Upper lobe of left lung (tissue), 6 donors: ENCODE results near the gene PUM2. TPM values are rescaled to one million over a fixed set of nuclear protein-coding genes. Genes with fewer than 3 reads are reported as not detected.
A peak's percentile ranks its signal among the peaks of the same experiment; 100 is the strongest.

ENCODE experiments used
- ATAC-seq, 2 donors: fragments of 200-7000 bp; cut with Tn5 transposase; one replicate each; pipeline ENCODE4 v1.9.1; 2022; ENCODE audit warnings: mild to moderate bottlenecking in 2 of 2, moderate library complexity in 2 of 2; ENCODE audit not compliant: low FRiP score in 2 of 2
- DNase-seq, 2 donors: peaks; one replicate each; pipeline ENCODE4 v3.0.0-alpha.2; 2019 to 2020
- H3K27ac ChIP-seq, 4 donors: fragments of 200-600 bp; sonication (generic); one replicate each; pipeline ENCODE4 v1.5.1; 2016 to 2019
- H3K27me3 ChIP-seq, 4 donors: fragments of 200-600 bp; sonication (generic); one replicate each; pipeline ENCODE4 v1.5.1; 2017 to 2019
- H3K36me3 ChIP-seq, 4 donors: fragments of 200-600 bp; sonication (generic); one replicate each; pipeline ENCODE4 v1.5.1; 2016 to 2019
- H3K4me1 ChIP-seq, 4 donors: fragments of 200-600 bp; sonication (generic); one replicate each; pipeline ENCODE4 v1.5.1; 2018 to 2019
- H3K4me3 ChIP-seq, 4 donors: fragments of 200-600 bp; sonication (generic); one replicate each; pipeline ENCODE4 v1.5.1; 2017 to 2019; ENCODE audit warnings: mild to moderate bottlenecking in 2 of 4, moderate library complexity in 1 of 4
- H3K9me3 ChIP-seq, 4 donors: fragments of 200-600 bp; sonication (generic); one replicate each; pipeline ENCODE4 v1.5.1; 2018 to 2019
- EP300 ChIP-seq, 4 donors: sonication (generic); formaldehyde crosslinking; IDR thresholded peaks; one replicate each; pipeline ENCODE4 v1.5.1; 2017; ENCODE audit warnings: antibody characterized with exemption in 4 of 4, control low read depth in 2 of 4
- POLR2A ChIP-seq, 4 donors: fragments of 450-650 bp; IDR thresholded peaks; one replicate each; pipeline ENCODE4 v1.5.1; 2016 to 2017; ENCODE audit warnings: antibody characterized with exemption in 4 of 4, mild to moderate bottlenecking in 2 of 4
- POLR2AphosphoS5 ChIP-seq, 2 donors: sonication (generic); formaldehyde crosslinking; IDR thresholded peaks; one replicate each; pipeline ENCODE4 v1.5.1; 2017; ENCODE audit warnings: antibody characterized with exemption in 2 of 2
- WGBS, 2 donors: methylation state at CpG; one replicate each; pipeline ENCODE4 v1.1.5; 2017 to 2018; 5-methylcytosine and 5-hydroxymethylcytosine counted together
- total RNA-seq, 6 donors: library from RNA; depleted of rRNA in 4 of 6; stranded (reverse); fragments of >200 nt in 4 of 6; gene quantifications; one replicate each; pipeline versions ENCODE4 v1.1.0 to v1.2.1, GENCODE V29; 2016 to 2021
- TF ChIP-seq, protein P1 (sequence below), 6 experiments: fragments of 450-650 bp in 4 of 6; fragments of 200-600 bp in 2 of 6; sonication (generic) in 2 of 6; IDR thresholded peaks; one replicate each; pipeline ENCODE4 v1.5.1; 2016 to 2019; ENCODE audit warnings: antibody characterized with exemption in 6 of 6
- donor health status: DM: no; HTN: no; CAD: no; lungs with moderate emphysema.
- donor health status: DM: no; HTN: yes; CAD: no; lungs with severe emphysema.

Gene PUM2
- total RNA-seq, 6 donors from 2014 or later = 33.1 to 114 (median 86.6) TPM

DNA sequence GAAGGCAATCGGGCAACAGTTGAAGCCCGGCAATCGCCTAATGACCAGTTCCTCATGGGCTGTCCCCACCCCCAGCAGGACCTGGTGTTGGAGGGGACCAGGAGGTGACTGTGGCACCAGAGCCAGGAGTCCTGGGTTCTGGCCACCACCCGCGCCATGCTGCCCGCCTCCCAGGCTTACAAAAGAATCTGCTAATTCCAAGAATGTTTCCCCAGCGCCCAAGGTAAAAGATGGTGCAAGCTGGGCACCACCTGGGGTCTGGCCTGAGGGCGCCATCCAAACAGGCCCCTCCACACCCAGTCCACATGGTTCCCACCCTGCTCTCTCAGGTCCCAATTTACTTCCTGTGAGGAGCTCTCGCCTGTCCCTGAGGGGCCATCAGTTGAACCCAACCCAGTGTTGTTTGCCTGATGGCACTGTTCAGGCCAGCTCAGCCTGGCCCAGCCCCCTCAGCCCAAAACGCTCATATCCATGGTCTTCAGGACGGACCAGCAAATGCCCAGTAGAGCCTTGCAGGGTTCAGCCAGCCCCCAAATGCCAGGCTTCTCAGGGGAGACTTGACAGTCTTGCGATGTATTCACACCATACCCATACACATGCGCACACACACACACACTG lies 130.8 kb downstream of the PUM2 start:
- Histone ChIP-seq H3K4me3 (no peak overlapping the region), H3K27me3 (peaks cover 0 to 17% (median 10%) of the 10 kb centered on the region in 4 donors), H3K9me3 (no peaks in the 10 kb centered on the region), H3K27ac (peak overlapping the region; percentile 6 to 77 (median 42)), H3K4me1 (peaks cover 17 to 46% (median 29%) of the 10 kb centered on the region in 4 donors), H3K36me3 (no peaks in the 10 kb centered on the region)
- WGBS, 2 donors = 93 to 94% methylated on average over 13 of the region's 13 CpGs
- no peak for TF ChIP-seq POLR2A (IDR thresholded peaks at IDR 0.05)
- TF ChIP-seq POLR2AphosphoS5 (IDR thresholded peaks at IDR 0.05) = no peak
- TF ChIP-seq, protein P1, sequence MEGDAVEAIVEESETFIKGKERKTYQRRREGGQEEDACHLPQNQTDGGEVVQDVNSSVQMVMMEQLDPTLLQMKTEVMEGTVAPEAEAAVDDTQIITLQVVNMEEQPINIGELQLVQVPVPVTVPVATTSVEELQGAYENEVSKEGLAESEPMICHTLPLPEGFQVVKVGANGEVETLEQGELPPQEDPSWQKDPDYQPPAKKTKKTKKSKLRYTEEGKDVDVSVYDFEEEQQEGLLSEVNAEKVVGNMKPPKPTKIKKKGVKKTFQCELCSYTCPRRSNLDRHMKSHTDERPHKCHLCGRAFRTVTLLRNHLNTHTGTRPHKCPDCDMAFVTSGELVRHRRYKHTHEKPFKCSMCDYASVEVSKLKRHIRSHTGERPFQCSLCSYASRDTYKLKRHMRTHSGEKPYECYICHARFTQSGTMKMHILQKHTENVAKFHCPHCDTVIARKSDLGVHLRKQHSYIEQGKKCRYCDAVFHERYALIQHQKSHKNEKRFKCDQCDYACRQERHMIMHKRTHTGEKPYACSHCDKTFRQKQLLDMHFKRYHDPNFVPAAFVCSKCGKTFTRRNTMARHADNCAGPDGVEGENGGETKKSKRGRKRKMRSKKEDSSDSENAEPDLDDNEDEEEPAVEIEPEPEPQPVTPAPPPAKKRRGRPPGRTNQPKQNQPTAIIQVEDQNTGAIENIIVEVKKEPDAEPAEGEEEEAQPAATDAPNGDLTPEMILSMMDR (IDR thresholded peaks at IDR 0.05) = no peak
- TF ChIP-seq EP300 (IDR thresholded peaks at IDR 0.05) = no peak
- DNase-seq = no peak
- ATAC-seq = no peak

DNA sequence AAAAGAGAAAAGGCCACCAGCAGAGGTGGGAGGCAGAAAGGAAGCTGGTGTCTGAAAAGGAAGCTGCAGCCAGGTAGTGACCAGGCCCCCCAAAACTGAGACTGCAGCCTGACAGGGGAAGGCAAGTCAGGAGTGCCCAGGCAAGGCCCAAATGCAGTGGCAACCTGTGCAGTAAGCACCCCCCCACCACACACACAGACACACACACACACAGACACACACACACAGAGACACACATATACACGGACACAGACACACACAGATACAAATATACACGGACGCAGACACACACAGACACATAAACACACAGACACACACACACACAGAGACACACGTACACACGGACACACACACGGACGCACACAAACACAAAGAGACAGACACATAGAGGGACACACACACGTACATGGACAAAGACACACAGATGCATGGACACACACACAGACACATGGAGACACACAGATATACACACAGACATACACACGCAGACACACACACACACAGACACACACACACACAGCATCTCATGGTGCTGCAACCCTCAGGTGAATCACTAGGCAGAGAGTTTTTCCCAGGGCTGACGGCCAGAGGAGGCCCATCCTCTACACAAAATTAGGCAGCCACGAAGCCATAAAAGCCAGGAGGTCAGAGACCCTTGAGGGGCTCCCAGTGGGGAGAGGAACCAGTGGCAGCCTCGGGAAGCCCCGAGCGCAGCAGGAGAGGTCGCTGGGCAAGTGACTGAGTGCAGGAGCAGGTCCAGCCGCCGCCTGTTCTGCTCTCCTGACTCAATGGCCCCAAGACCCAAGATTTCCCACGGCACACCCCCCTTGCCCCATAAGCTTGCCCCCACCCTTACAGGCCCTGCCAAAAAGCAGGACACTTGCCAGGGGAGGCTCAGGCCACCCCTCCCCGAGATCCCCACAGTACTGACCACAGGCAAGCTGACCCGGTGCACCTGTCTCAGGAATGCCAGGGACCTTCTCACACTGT lies 132.0 kb downstream of the PUM2 start:
- H3K4me3 ChIP-seq = no peak overlapping the region
- WGBS, 2 donors = 76 to 88% methylated on average over 9 to 19 of the region's 20 CpGs
- ATAC-seq (no peak), DNase-seq (no peak)
- H3K27me3 ChIP-seq = peaks cover 0 to 4% (median 3%) of the 10 kb centered on the region in 4 donors
- TF ChIP-seq POLR2AphosphoS5 (IDR thresholded peaks at IDR 0.05) (no peak), EP300 (IDR thresholded peaks at IDR 0.05) (no peak), POLR2A (IDR thresholded peaks at IDR 0.05) (no peak)
- TF ChIP-seq, protein P1 (IDR thresholded peaks at IDR 0.05) = no peak
- peaks cover 10 to 47% (median 29%) of the 10 kb centered on the region in 4 donors for H3K4me1 ChIP-seq
- H3K36me3 ChIP-seq = no peaks in the 10 kb centered on the region
- H3K9me3 ChIP-seq = no peaks in the 10 kb centered on the region
- H3K27ac ChIP-seq = peak overlapping the region; percentile 63 to 82 (median 74)

DNA sequence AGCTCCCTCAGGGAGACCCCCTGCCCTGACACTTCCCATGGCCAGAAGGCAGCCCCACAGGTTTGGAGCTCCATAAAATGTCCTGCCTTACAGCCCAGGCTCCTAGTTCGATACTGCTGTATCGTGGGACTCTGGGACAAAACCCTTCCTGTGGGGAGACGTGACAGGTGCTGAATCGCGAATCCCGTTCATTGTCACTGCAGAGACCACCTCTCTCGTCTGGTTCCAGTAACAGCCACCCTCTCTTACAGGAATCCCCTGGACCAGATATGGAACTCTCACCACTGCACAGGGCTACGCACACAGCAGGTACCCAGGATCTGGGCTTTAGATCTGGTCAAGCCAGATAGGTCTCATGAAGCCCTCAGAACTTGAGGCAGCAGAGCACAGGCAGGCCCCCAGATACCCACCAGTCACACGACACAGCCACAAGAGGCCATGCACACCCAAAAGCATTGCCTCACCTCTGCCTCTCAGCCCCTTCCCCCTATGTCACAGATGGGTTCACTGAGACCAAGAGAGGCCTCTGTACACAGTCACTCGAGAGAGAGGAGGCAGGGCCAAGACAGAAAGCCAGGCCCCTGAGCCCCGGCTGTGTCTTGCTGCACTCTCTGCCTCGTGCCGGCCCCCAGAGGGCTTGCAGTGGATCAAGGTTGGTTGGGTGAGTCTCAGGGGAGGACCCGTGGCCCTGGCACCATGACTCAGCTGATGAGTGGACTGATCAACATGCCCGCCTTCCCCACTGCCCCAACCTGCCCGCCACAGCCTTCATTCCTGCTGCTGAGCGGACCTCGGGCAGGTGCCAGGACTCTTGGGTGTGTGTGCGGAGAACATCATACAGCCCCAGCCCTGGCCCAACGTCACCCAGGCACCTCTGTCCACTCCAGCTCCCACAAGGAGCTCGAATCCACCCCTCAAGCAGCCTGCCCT lies 133.3 kb downstream of the PUM2 start:
- no peaks in the 10 kb centered on the region for H3K9me3 ChIP-seq
- TF ChIP-seq POLR2AphosphoS5 (IDR thresholded peaks at IDR 0.05) = peak in 1 of 2 donors; percentile 33
- TF ChIP-seq, protein P1 (IDR thresholded peaks at IDR 0.05) = no peak
- no peak for TF ChIP-seq EP300 (IDR thresholded peaks at IDR 0.05)
- peak in 1 of 4 donors; percentile 22 for TF ChIP-seq POLR2A (IDR thresholded peaks at IDR 0.05)
- WGBS, 2 donors = 73 to 78% methylated on average over 12 to 21 of the region's 21 CpGs
- no peak overlapping the region for H3K4me3 ChIP-seq
- no peaks in the 10 kb centered on the region for H3K36me3 ChIP-seq
- peak overlapping the region; percentile 63 to 82 (median 74) for H3K27ac ChIP-seq
- DNase-seq (peak in 1 of 2 donors; percentile 91), ATAC-seq (peak; percentile 7 to 82)
- no peaks in the 10 kb centered on the region for H3K27me3 ChIP-seq
- H3K4me1 ChIP-seq = peaks cover 8 to 49% (median 30%) of the 10 kb centered on the region in 4 donors

DNA sequence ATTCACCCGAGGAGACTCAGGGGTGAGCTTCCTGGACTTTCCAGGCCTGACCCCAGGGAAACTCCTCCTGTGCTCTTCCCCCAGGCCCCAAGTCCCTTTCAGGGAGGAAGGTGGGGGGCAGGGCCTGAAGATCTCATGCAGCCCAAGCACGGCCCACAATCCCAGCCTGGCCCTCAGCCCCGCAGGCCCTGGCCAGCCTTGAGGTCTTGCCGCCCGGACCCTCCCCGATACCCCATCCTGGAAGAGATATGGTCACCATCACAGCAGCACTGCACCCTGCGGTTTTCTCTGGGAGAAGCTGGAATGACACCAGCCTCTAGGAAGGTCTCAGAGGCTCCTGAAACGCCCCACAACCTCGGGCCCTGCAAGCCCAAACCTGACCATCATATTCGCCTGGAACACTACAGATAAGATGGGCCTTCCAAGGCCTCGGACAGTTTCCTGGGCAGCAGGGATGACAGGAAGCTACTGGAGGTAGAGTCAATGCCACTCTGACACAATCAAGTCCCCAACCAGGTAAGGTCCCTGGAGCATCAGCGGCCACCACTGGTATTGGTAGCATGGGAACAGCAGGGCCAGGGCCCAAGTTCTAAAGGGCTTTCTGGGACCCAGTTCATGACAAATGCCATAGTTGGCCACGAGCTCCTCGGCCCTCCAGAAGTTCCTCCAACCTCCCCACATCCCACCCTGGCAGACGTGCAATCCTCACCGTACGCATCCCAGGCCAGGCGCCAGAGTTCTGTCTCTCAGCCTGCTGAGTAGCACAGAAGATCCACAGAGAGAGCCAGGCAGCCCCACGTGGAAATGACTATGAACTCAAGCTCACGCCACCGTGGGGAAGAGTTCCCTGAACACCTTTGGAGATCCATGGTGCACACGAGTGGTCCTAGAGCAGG lies 134.3 kb downstream of the PUM2 start:
- Histone ChIP-seq H3K4me1 (peaks cover 5 to 46% (median 31%) of the 10 kb centered on the region in 4 donors), H3K4me3 (no peak overlapping the region), H3K27me3 (no peaks in the 10 kb centered on the region), H3K9me3 (no peaks in the 10 kb centered on the region), H3K27ac (peak overlapping the region; percentile 57 to 82 (median 70)), H3K36me3 (no peaks in the 10 kb centered on the region)
- 75 to 90% methylated on average over 4 to 21 of the region's 22 CpGs for WGBS, 2 donors
- DNase-seq (no peak), ATAC-seq (no peak)
- TF ChIP-seq POLR2AphosphoS5 (IDR thresholded peaks at IDR 0.05) (no peak), EP300 (IDR thresholded peaks at IDR 0.05) (no peak), POLR2A (IDR thresholded peaks at IDR 0.05) (no peak)
- TF ChIP-seq, protein P1 (IDR thresholded peaks at IDR 0.05) = no peak
